SK-N-SH treated with all-trans-retinoic acid at 6 μM for 48 hours (cell line): ENCODE data around the gene MRPL52.

ENCODE experiments used
- ARNTL ChIP-seq: fragments of 450-650 bp; formaldehyde crosslinking; IDR thresholded peaks from 2 replicates; pipeline ENCODE4 v1.5.0; 2020; ENCODE audit warnings: low read depth, mild to moderate bottlenecking, moderate library complexity, borderline replicate concordance
- CREB5 ChIP-seq: fragments of 250-450 bp; sonication (Bioruptor Pico); IDR thresholded peaks from 2 replicates; pipeline ENCODE4 v1.5.1; 2020; ENCODE audit warnings: low read depth, mild to moderate bottlenecking, moderate library complexity
- PATZ1 ChIP-seq: fragments of 250-450 bp; sonication (Bioruptor Pico); IDR thresholded peaks from 2 replicates; pipeline ENCODE4 v1.8.0; 2020; ENCODE audit warnings: mild to moderate bottlenecking, moderate library complexity, borderline replicate concordance
- PPARA ChIP-seq: fragments of 250-450 bp; sonication (Bioruptor Pico); IDR thresholded peaks from 2 replicates; pipeline ENCODE4 v1.5.0; 2020; ENCODE audit warnings: mild to moderate bottlenecking, borderline replicate concordance
- RARB ChIP-seq: fragments of 250-450 bp; sonication (Bioruptor Pico); IDR thresholded peaks from 2 replicates; pipeline ENCODE4 v1.8.0; 2021; ENCODE audit warnings: mild to moderate bottlenecking, moderate library complexity
- SNAI2 ChIP-seq: fragments of 250-450 bp; sonication (Bioruptor Pico); IDR thresholded peaks from 2 replicates; pipeline ENCODE4 v1.5.0; 2020; ENCODE audit warnings: mild to moderate bottlenecking, moderate library complexity
- ZFP30 ChIP-seq: fragments of 450-650 bp; formaldehyde crosslinking; IDR thresholded peaks from 2 replicates; pipeline ENCODE4 v1.5.0; 2022; ENCODE audit warnings: mild to moderate bottlenecking, moderate library complexity

- TF ChIP-seq PPARA (CRISPR knock-in tag): no peak
- TF ChIP-seq PATZ1 (CRISPR knock-in tag): no peak
- TF ChIP-seq SNAI2 (CRISPR knock-in tag): no peak
- no peak for TF ChIP-seq ARNTL
- no peak for TF ChIP-seq RARB (CRISPR knock-in tag)
- no peak for TF ChIP-seq CREB5 (CRISPR knock-in tag)
- TF ChIP-seq ZFP30: no peak
These were observed 46.1 kb downstream of the MRPL52 start for GRCh38 chr14:22875748-22876319.
